Upper lobe of right lung (tissue), 1 donor: Measurements from ENCODE around the gene GPR156. TPM values are rescaled to one million over a fixed set of nuclear protein-coding genes. Genes with fewer than 3 reads are reported as not detected.

Experiments used
- ATAC-seq: fragments of 200-7000 bp; cut with Tn5 transposase; one replicate; pipeline ENCODE4 v1.9.1; 2020; ENCODE audit warnings: mild to moderate bottlenecking, moderate library complexity
- DNase-seq: peaks from one replicate; pipeline ENCODE4 v3.0.0-alpha.2; 2020
- H3K27ac ChIP-seq: fragments of 200-600 bp; one replicate; pipeline ENCODE4 v1.8.0; 2022
- H3K27me3 ChIP-seq: fragments of 200-600 bp; one replicate; pipeline ENCODE4 v1.8.0; 2022; ENCODE audit warnings: mild to moderate bottlenecking
- H3K36me3 ChIP-seq: fragments of 200-600 bp; one replicate; pipeline ENCODE4 v1.8.0; 2022
- H3K4me1 ChIP-seq: fragments of 200-600 bp; one replicate; pipeline ENCODE4 v1.8.0; 2022
- H3K4me3 ChIP-seq: fragments of 200-600 bp; one replicate; pipeline ENCODE4 v1.8.0; 2022; ENCODE audit warnings: mild to moderate bottlenecking
- H3K9me3 ChIP-seq: fragments of 200-600 bp; one replicate; pipeline ENCODE4 v1.8.0; 2022
- intact Hi-C: fragments of 100-400 bp; cut with DNase I; formaldehyde crosslinking; loops from one replicate; pipeline ENCODE4 v1.11.0; 2022
- total RNA-seq: library from RNA; stranded (reverse); fragmentation: NEBNext Ultra II Directional; extraction: Animal tissue kit (Norgen Biotek cat#: 25700); gene quantifications from one replicate; pipeline ENCODE4 v1.2.1, GENCODE V29; 2021
- TF ChIP-seq, protein P1 (sequence below): fragments of 200-600 bp; IDR thresholded peaks from one replicate; pipeline ENCODE4 v1.8.0; 2022; ENCODE audit warnings: antibody characterized with exemption
- donor health status: DM: no; HTN: yes; CAD: no; lungs with severe emphysema.

Gene GPR156
- total RNA-seq, 1 donor from 2014 or later, result 0.09 TPM

DNA sequence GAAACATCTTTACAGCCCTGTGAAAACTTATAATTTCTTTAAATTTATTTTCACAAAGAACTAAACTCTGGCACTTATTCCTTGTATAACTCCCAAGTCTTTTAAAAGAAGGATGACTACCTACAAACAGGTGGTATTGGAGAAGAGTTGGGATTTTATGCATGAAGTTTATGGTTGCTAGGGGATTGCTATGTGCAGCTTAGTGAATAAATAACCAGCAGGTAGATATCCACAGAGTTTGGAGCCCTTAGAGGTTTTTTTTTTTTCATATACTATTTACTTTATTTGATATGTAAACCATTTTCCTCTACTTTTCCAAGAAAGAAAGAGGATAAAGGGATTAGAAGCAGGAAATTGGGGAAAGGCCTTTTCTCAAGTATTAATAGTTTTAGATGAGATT is 91.5 kb downstream of the GPR156 start:
- Histone ChIP-seq H3K27ac (no peak overlapping the region), H3K9me3 (no peaks in the 10 kb centered on the region), H3K27me3 (no peaks in the 10 kb centered on the region), H3K4me1 (no peaks in the 10 kb centered on the region), H3K36me3 (no peaks in the 10 kb centered on the region), H3K4me3 (no peak overlapping the region)
- intact Hi-C loops, result no loop called here
- no peak for DNase-seq
- no peak for ATAC-seq
- TF ChIP-seq, protein P1, sequence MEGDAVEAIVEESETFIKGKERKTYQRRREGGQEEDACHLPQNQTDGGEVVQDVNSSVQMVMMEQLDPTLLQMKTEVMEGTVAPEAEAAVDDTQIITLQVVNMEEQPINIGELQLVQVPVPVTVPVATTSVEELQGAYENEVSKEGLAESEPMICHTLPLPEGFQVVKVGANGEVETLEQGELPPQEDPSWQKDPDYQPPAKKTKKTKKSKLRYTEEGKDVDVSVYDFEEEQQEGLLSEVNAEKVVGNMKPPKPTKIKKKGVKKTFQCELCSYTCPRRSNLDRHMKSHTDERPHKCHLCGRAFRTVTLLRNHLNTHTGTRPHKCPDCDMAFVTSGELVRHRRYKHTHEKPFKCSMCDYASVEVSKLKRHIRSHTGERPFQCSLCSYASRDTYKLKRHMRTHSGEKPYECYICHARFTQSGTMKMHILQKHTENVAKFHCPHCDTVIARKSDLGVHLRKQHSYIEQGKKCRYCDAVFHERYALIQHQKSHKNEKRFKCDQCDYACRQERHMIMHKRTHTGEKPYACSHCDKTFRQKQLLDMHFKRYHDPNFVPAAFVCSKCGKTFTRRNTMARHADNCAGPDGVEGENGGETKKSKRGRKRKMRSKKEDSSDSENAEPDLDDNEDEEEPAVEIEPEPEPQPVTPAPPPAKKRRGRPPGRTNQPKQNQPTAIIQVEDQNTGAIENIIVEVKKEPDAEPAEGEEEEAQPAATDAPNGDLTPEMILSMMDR, result no peak

- no peaks in the 10 kb centered on the region for H3K9me3 ChIP-seq
- ATAC-seq, result no peak
- DNase-seq, result no peak
- TF ChIP-seq, protein P1, result no peak
- intact Hi-C loops, result no loop called here
- no peaks in the 10 kb centered on the region for H3K27me3 ChIP-seq
- H3K36me3 ChIP-seq, result no peaks in the 10 kb centered on the region
- H3K27ac ChIP-seq, result no peak overlapping the region
- H3K4me1 ChIP-seq, result no peaks in the 10 kb centered on the region
- H3K4me3 ChIP-seq, result no peak overlapping the region
Measured at GRCh38 chr3:120192579-120192978, 92.4 kb downstream of the GPR156 start.

- Histone ChIP-seq H3K9me3 (no peaks in the 10 kb centered on the region), H3K27me3 (no peaks in the 10 kb centered on the region), H3K36me3 (no peaks in the 10 kb centered on the region), H3K4me1 (no peaks in the 10 kb centered on the region), H3K27ac (no peak overlapping the region), H3K4me3 (no peak overlapping the region)
- intact Hi-C loops, result no loop called here
- DNase-seq (no peak), ATAC-seq (no peak)
- TF ChIP-seq, protein P1, result no peak
Measured at GRCh38 chr3:120192159-120192558, 92.9 kb downstream of the GPR156 start.

- TF ChIP-seq, protein P1, result peak; percentile 47
- intact Hi-C loops, result loop anchor here (10.0 kb wide), 1 partner anchor 288 kb away; no protein-coding TSS in a partner anchor
Measured at GRCh38 chr3:120182613-120183511, 102.2 kb downstream of the GPR156 start.

GRCh38 chr3:120181632-120182031 is 103.4 kb downstream of the GPR156 start:
- H3K27ac ChIP-seq, result no peak overlapping the region
- DNase-seq (no peak), ATAC-seq (peak; percentile 11)
- no peak overlapping the region for H3K4me3 ChIP-seq
- H3K4me1 ChIP-seq, result peaks cover 13% of the 10 kb centered on the region
- H3K27me3 ChIP-seq, result no peaks in the 10 kb centered on the region
- no peaks in the 10 kb centered on the region for H3K9me3 ChIP-seq
- TF ChIP-seq, protein P1, result no peak
- intact Hi-C loops, result loop anchor here (10.0 kb wide), 1 partner anchor 287 kb away; no protein-coding TSS in a partner anchor
- H3K36me3 ChIP-seq, result no peaks in the 10 kb centered on the region

More at GRCh38 chr3:120182613-120183511, 102.2 kb downstream of the GPR156 start:
- no peak overlapping the region for H3K27ac ChIP-seq
- no peak overlapping the region for H3K4me3 ChIP-seq
- H3K27me3 ChIP-seq, result no peaks in the 10 kb centered on the region
- H3K36me3 ChIP-seq, result no peaks in the 10 kb centered on the region
- H3K4me1 ChIP-seq, result peaks cover 1% of the 10 kb centered on the region
- ATAC-seq (peak; percentile 74), DNase-seq (no peak)
- H3K9me3 ChIP-seq, result no peaks in the 10 kb centered on the region
